GM18505 (cell line): ENCODE results near the gene NOXO1.

Source experiments
- ATAC-seq: cut with Tn5 transposase; IDR thresholded peaks from one replicate; pipeline ENCODE4 v1.9.1; 2021; ENCODE audit not compliant: unreplicated experiment
- POLR2A ChIP-seq: IDR thresholded peaks from 4 replicates; pipeline ENCODE4 v1.6.1; 2011; ENCODE audit warnings: borderline replicate concordance; ENCODE audit not compliant: insufficient read depth, insufficient read length; ENCODE audit errors: extremely low read depth

NOXO1 gene

GRCh38 chr16:2006317-2006716 is 25.0 kb upstream of the NOXO1 start:
- TF ChIP-seq POLR2A = no peak
- ATAC-seq = no peak

- ATAC-seq = no peak
- TF ChIP-seq POLR2A = no peak
Measured at GRCh38 chr16:2005646-2006045, 24.4 kb upstream of the NOXO1 start.

DNA sequence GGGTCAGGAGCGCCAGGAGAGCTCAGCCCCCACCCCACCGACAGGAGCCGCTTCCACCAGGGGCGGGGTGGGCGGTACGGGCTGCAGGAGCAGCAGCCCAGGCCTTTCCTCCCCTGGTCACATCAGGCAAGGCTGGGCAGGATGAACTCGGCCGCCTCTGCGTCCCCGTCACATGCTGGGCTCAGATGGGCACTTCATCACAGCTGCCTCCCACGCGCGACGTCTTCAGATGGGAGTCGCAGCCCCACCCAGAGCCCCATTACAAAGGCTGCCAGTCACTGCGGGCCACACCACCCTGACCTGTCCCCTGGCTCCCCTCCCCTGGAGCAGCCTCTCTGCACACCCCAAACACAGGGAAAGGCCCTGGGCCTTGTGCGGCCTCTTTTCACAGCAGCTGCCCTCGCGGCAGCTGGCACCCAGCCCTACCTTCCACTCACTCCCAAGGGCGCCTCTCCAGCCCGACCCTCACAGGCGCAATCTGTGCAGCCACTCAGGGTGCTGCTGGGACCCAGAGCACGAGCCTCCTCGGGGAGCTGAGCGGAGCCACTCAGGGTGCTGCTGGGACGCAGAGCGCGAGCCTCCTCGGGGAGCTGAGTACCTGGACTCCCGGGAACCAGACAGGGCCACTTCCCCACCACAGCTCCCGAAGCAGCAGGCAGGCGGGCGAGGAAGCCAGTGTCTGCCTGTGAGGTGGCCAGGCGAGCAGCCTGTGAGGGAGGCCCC is 23.7 kb upstream of the NOXO1 start:
- TF ChIP-seq POLR2A = no peak
- ATAC-seq = no peak

DNA sequence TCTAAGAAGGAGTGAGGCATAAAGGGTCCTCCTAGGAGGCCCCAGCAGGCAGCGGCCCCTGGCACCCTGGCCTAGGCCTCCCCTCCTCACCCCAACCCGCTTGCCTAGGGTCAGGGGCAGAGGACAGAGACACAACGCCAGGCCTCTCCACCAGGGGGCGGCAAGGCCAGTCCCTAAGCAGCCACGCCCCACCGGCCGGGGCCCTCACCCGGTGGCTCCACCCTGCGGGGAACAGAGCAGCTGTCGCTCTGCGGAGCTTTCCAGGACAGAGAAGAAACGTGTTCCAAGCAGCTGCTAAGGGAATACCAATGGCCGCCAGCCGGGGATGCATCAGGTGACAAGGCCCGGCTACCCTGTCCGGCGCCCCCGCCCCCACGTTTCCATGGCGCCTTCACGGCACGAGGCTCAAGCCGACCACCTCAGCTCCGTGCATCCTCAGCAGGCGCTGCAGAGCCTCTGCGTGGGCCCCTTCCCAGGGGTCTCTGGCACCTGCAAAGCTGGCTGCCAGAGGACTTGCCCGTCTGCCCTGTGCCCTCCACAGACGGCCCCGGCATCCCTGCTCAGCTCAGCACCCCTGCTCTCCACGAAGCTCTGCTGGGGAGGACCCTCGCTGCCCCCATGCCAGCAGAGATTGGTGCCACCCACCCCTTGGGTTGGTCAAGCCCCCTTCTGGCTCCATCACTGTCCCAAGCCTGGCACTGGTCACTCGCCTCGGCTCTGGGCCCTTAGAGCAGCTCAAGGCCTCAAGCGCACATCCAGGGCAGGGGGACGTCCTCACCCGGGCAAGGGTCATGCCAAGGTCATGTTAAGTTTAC is 22.8 kb upstream of the NOXO1 start:
- peak; percentile 30 for TF ChIP-seq POLR2A
- ATAC-seq = peak; percentile 45

GRCh38 chr16:2003231-2003826 is 22.1 kb upstream of the NOXO1 start:
- TF ChIP-seq POLR2A = no peak

DNA sequence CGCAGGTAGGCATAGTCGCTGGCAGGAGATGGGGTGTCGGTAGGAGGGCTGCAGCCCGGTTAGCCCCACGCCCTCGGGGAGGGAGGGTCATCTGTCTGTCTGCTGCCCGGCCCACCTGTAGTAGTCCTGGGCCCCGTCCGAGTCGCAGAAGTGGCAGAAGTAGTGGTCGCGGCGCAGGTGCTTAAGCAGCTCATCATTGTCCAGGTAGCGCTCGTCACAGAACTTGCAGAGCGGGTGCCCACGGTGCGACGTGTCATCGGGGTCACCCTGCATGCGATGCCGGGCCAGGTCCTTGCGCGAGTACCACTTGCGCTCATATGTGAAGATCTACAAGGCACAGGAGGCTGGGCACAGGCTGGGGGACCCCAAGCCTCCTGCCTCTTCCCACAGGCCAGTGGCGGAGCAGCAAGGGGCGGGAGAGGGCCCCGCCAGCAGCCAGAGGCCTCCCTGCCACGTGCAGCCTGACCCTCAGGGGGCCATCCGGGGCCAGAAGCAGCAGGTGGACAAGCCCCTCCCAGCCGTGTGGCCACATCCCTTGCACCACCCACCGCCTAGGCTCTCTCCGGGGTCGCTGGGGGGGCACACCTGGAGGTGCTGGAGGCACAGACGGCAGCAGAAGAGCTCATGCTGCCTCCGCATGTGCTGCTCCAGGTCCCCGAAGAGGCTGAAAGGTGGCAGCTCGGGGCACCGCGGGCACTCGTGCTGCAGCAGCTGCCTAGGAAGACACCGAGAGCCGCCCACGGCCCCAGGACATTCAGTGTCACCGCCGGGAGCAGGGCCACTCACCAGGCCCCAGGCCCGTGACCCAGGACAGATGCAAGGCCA is 21.3 kb upstream of the NOXO1 start:
- ATAC-seq = no peak
- no peak for TF ChIP-seq POLR2A

More at GRCh38 chr16:2003231-2003826, 22.1 kb upstream of the NOXO1 start:
- ATAC-seq = no peak

GRCh38 chr16:2001456-2002355 is 20.4 kb upstream of the NOXO1 start:
- ATAC-seq = no peak
- no peak for TF ChIP-seq POLR2A

DNA sequence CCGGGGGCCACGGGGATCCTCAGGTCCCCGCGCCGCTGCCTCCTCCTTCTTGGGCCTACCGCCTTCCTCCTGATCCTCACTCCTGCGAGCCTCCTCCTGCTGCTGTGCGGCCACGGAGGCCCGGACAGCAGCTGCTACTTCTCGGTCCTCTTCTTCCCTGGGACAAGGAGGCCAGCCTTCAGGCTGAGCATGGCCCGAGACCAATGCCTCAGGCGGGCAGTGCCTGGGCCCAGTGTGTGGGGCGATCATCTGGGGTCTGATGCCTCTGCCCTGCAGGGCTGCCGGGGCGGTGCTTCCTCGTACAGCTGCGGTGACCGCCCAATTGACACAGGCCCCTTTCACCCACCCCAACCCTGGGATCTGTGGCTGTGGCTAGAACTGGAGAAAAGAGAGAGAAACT is 19.8 kb upstream of the NOXO1 start:
- no peak for ATAC-seq
- TF ChIP-seq POLR2A = no peak

- TF ChIP-seq POLR2A = no peak
- no peak for ATAC-seq
Measured at GRCh38 chr16:1999866-2000514, 18.7 kb upstream of the NOXO1 start.

- ATAC-seq = no peak
- TF ChIP-seq POLR2A = no peak
Measured at GRCh38 chr16:1998852-1999801, 17.9 kb upstream of the NOXO1 start.
